Esophagus squamous epithelium (tissue), 4 donors: ENCODE results near the gene NAV2.

Experiments used
- CTCF ChIP-seq, 6 experiments: fragments of 450-650 bp in 4 of 6; fragments of 200-600 bp in 2 of 6; sonication (generic) in 2 of 6; IDR thresholded peaks; one replicate each; pipeline ENCODE4 v1.5.1; 2016 to 2019; ENCODE audit warnings: antibody characterized with exemption in 6 of 6, mild to moderate bottlenecking in 4 of 6, moderate library complexity in 4 of 6
- POLR2A ChIP-seq, 4 donors: fragments of 450-650 bp; IDR thresholded peaks; one replicate each; pipeline ENCODE4 v1.6.1; 2017; ENCODE audit warnings: antibody characterized with exemption in 4 of 4, mild to moderate bottlenecking in 4 of 4, moderate library complexity in 3 of 4

- TF ChIP-seq CTCF (IDR thresholded peaks at IDR 0.05) (no peak), POLR2A (IDR thresholded peaks at IDR 0.05) (no peak)
Observed at GRCh38 chr11:20032127-20032526, 319.5 kb downstream of the NAV2 start.
